Middle frontal gyrus (tissue), 1 donor: ENCODE measurements around the gene PNPLA6.

ENCODE experiments used
- DNase-seq: peaks from one replicate; pipeline ENCODE4 v3.0.0-alpha.2; 2015; ENCODE audit warnings: low spot score; ENCODE audit errors: extremely low spot score

PNPLA6 gene

DNA sequence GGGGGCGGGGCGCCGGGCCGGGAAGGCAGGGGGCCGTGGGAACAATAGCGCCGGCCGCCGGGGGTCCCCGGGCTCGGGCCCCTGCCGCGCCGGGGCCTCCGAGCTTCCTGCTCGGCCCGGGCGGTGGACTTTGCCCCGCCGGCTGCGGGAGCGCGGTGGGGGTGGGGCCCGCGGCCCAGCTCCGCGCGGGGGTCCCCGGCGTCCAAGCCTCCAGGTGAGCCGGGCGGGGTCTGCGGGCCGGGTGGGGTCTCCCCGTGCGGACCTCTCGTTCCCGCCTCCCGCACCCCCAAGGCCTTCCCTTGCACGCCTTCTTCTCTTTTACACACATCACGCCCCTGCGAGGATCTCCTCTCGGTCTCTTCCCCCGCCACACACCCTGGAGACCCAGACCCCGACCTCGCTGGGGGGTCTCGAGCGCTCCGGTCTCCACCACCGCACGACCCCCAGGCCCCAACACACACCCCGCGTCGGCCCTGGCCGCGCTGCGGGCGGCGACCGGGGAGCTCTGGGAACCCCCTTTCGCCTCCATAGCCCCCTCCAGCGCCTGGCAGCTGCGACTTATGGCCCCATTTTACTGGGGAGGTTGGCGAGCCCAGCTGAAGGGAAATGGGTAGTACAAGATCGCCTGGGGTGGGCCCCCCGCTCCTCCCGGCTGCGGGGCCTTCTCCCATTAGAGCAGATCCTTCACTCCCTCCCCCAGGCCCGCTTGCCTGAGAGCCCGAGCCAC lies 60.9 kb downstream of the PNPLA6 start:
- DNase-seq = no peak

DNA sequence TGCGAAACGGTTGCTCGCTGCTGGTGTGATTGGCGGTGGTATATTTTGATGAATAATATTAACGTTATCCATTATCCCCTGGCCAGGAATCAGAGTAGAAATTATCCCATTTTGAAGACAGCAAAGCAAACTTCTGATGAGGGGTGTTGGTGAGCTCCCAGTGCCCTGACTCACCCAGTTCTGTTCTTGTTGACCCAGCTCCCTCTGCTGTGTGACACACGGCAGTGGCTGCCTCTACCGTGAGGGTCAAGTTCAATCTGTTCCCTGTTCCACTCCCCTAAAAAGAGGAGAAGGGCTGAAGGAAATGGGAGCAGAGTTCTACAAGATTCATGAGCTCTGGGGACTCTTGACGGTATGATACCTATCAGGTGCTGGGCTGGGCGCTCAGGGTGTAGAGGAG lies 62.2 kb downstream of the PNPLA6 start:
- DNase-seq = no peak

DNA sequence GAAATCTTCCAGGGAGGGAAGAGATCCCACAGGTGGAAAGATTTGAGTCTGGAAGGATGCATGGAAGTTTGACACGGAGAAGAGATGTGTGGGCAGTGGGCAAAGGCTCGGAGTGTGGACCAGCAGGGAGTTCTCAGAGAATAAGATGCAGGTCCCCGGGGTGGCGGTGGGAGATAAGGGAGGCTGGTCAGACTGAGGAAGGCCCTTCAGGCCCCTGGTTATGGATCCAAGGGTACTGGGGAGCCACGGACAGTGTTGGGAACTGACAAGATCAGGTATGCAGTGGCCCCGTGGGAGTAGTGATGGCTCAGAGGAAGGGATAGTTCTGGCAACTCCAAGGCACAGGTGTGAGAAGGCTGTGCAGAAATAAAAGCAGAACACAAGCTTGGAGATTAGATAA lies 62.7 kb downstream of the PNPLA6 start:
- no peak for DNase-seq

DNA sequence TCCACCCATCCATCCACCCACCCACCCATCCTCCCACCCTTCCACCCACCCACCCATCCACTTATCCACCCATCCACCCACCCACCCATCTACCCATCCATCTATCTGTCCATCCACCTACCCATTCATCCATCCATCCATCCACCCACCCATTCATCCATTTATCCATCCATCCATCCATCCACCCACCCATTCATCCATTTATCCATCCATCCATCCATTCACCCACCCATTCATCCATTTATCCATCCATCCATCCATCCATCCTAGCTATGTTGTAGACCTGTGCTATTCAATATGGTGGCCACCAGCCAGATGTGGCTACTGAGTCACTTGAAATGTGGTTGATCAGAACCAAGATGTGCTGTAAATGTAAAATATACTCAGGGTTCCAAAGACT lies 65.2 kb downstream of the PNPLA6 start:
- no peak for DNase-seq

DNA sequence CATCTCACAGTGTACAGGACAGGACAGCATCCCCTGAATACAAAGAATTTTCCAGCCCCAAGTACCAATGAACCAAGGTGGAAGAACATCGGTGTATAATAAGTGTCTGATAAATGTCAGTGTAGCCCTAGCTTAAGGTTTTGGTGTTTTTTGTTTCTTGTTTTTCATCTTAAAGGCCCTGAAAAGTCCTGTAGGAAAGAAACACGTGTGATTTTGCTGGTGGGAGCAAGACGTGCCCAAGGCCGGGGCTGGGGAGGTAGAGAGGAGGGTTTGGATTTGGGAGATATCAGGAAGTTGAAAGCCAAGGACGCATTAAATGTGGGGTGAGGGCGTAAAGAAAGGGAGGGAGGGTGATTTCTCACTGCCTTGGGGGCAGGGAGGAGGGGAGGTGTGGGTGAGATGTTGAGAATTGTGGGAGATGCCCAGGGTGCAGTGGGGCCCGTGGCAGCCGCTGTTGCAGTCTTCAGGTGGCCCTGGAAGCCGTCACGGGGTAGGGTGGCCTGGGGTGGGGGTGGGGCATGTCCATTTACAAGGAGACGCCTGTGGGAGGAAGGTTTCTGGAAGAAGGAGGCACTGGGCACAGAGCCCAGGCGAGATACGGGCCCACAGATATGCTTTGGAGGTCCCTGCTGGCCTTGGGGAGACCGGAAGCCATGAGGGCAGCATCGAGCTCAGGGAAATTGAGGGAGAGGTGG lies 66.9 kb downstream of the PNPLA6 start:
- no peak for DNase-seq

DNA sequence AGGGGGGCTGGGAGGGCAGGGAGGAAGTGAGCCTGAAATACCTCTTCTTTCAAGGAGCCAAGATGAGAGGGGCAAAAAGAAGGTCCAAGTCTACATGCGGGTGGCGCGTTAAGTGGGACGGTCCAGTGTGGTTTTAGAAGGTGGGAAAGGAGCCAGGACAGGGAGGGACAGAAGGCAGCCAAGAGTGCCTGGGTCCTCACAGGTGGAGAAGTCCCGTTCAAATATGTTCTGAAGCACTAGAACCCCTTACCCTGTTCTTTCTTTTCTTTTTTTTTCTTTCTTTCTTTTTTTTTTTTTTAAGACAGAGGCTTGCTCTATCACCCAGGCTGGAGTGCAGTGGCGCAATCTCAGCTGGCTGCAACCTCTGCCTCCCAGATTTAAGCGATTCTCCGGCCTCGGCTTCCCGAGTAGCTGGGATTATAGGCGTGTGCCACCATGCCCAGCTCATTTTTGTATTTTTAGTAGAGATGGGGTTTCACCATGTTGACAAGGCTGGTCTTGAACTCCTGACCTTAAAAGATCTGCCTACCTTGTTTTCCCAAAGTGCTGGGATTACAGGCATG lies 67.5 kb downstream of the PNPLA6 start:
- DNase-seq = no peak

DNA sequence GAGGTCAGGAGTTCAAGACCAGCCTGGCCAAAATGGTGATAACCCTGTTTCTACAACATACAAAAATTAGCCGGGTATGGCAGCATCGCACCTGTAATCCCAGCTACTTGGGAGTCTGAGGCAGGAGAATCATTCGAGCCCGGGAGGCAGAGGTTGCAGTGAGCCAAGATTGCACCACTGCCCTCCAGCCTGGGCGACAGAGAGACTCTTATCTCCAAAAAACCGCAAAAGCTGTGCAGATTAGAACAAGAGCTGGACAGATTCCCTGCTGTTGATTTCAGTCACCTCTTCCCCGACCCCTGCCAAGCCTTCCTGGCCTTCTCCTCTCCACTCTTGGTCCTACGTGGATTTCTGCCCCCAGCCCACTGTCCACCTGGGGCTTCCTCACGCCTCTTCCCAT lies 68.4 kb downstream of the PNPLA6 start:
- DNase-seq = no peak

DNA sequence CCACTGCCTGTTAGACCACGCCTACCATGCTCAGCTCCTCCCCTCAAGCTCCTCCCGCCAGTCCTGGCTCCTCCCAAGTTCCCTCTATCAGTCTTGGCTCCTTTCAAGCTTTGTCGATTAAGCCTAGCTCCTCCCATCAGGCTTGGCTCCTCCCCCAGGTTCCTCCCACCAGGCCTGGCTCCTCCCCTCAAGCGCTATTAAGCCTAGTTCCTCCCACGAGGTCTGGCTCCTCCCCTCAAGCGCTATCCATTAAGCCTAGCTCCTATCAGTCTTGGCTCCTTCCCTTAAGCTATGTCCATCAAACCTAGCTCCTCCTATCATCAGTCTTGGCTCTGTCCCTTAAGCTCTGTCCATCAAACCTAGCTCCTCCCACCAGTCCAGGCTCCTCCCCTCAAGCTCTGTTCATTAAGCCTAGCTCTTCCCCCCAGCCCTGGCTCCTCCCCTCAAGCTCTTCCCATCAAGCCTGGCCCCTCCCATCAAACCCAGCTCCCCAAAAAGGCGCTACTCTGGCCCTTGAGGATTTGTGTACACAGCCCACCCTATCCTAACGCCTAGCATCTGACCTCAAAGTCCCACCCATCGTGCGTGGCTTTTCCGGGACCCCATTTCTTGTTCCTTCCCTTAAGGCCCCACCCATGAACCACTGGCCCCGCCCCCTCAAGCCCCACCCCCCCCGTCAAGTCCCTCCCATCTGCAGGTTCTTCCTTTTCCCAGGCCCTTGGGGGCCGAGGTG lies 70.1 kb downstream of the PNPLA6 start:
- DNase-seq = no peak

DNA sequence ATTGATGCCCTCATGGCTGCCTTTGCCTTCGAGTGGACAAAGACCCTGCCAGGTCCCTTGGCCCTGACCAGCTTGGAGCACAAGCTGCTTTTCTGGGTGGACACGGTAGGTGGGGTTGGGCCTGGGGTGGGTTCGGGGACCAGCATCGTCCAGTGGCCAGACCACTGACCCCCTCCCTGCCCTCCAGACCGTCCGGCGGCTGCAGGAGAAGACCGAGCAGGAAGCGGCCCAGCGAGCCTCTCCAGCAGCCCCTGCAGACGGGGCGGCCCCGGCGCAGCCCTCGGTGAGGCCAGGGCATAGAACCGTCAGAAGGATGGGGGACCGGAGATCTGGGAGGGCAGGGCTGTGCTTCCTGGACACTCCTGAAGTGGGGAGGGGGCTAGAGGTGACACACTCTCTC lies 70.8 kb downstream of the PNPLA6 start:
- no peak for DNase-seq

DNA sequence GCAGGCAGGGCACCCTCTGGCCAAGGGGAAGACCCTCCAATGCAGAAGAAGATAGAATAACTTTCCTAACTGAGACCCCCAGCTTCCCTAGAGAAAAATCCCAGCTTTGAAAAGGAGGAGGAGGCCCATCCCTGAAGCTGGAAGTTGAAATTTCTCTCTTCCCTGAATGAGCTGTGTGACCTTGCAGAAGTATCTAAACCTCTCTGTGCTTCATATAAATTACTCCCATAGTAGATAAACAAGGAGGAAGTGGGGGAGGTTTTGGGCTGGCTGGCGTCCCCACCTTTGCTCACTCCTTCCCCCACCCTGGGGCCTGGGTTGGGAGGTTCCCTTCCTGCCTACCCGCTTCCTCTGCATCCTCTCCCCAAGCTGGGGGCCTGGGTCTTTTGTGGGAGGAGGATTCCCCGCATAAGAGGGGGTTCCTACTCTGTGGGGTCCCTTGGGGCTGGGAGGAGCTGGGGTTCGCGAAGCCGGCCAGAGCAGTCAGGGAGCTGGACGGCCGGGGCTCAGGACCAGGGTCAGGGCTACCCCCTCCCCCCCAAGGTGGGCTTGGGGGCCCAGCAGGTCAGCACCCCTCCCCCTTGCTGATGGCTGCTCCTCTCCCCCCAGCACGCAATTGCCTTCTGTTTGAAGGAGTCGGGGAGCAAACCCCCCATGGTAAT lies 71.8 kb downstream of the PNPLA6 start:
- DNase-seq = no peak

DNA sequence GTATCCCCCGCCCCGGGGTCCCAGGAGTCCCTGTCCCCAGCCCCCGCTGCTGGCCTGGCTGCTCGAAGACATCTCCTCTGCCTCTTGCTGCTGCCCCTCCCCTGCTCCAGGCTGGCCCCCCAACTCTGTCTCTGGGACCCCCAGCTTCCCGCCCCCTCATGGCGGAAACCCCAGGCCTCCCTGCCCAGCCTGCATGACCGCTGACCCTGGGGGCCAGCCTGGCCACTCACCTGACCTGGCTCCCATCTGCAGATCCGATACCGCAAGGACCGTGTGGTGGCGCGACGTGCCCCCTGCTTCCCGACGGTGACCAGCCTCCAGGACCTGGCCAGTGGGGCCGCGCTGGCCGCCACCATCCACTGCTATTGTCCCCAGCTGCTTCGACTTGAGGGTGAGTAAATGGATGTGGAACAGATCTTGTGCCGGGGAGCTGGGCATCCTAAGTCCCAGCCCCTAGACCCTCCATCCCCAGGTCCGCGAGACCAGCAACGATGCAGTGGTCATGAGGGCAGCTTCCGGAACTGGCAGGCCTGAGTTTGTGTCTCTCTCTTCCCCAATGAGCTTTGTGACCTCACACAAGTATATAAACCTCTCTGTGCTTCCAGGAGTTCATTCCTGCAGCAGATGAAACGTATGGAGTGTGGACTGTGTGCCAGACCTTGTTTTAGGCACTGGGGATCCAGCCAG lies 72.5 kb downstream of the PNPLA6 start:
- DNase-seq = no peak

DNA sequence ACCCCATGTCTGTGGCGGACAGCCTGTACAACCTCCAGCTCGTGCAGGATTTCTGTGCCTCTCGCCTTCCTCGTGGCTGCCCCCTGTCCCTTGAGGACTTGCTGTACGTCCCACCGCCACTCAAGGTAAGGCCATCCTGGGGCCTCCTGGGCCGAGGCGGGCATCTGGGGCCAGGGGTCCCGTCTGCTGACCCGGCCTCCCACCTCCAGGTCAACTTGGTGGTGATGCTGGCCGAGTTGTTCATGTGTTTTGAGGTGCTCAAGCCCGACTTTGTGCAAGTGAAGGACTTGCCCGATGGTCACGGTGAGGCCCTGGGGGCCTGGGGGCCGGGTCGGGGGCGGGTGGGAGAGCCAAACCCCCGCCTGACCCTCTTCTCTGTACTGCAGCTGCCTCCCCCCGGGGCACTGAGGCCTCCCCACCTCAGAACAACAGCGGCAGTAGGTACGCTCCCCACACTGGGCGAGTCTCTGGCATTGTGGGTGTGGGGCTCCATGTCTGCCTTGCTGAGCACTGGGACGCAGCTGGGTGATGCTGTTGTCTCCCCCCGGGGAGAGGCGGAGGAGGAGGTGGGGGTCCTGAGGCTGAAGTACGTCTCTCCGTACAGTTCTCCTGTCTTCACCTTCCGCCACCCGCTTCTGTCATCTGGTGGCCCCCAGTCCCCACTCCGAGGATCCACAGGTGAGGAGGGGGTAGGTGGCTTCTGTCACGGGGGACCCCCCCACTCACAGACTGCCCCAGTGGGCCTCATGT lies 75.1 kb downstream of the PNPLA6 start:
- DNase-seq = no peak
